ENCODE results near the gene SUGCT.

GRCh38 chr7:40775877-40776276, 641.1 kb downstream of the SUGCT start:
- no peak for TF ChIP-seq POLR2AphosphoS5 (IDR thresholded peaks at IDR 0.05; ENCODE audit: borderline replicate concordance, low read depth, low read length)
- no peak for TF ChIP-seq EZH2 (IDR thresholded peaks at IDR 0.05)
- no peak for TF ChIP-seq FOXP2 (optimal IDR thresholded peaks at IDR 0.05; ENCODE audit: control extremely low read depth, extremely low read length, insufficient read depth)

All from SK-N-MC (cell line).